Astrocyte of the spinal cord (primary cell): Measurements from ENCODE around the gene SIVA1.
A peak's percentile ranks its signal among the peaks of the same experiment; 100 is the strongest.

Experiments
- DNase-seq: peaks from one replicate; pipeline ENCODE4 v3.0.0; 2011; ENCODE audit warnings: low read depth, low spot score
- H3K4me3 ChIP-seq: 2 replicates; pipeline ENCODE4 v1.5.1; 2011; ENCODE audit warnings: low read depth, mild to moderate bottlenecking, low read length, moderate library complexity
- in situ Hi-C: cut with HindIII; loops from 2 replicates; pipeline ENCODE4 v1.10.0; 2017; ENCODE audit warnings: low sequenced_read_pairs
- TF ChIP-seq, protein P1 (sequence below): IDR thresholded peaks from 2 replicates; pipeline ENCODE4 v1.5.1; 2012; ENCODE audit warnings: low read depth, mild to moderate bottlenecking, low read length, inconsistent platforms

Gene SIVA1

DNA sequence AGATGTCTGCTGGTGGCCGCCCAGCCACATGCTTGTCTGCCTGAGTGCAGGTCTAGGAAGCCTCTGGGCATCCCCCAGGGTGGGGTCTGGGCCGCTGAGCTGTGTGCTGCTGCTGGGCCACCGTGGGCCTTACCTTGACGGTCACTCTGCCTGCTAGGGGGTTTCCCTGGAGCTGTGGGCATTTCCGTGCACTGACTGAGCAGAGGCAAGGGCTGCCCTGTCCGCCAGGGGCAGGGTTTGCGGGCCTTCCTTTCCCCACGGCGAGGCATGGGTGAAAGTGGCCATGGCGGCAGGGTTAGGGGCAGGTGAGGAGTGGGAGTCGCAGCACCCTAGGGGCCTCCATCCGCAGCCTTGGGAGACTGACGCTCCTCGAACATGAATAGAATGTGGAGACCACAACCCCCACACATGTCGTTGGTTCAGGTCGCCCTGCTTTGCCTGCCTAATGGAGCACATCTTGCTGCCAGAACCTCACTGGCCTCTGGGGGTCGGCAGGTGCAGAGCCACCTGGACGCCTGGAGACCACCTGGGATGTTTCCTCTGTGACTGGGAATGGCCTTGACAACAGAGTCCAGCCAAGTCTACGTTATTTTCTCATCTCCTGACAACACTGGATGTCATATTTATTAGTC, 50.4 kb downstream of the SIVA1 start:
- in situ Hi-C loops = no loop called here
- no peak overlapping the region for H3K4me3 ChIP-seq
- no peak for DNase-seq
- TF ChIP-seq, protein P1, sequence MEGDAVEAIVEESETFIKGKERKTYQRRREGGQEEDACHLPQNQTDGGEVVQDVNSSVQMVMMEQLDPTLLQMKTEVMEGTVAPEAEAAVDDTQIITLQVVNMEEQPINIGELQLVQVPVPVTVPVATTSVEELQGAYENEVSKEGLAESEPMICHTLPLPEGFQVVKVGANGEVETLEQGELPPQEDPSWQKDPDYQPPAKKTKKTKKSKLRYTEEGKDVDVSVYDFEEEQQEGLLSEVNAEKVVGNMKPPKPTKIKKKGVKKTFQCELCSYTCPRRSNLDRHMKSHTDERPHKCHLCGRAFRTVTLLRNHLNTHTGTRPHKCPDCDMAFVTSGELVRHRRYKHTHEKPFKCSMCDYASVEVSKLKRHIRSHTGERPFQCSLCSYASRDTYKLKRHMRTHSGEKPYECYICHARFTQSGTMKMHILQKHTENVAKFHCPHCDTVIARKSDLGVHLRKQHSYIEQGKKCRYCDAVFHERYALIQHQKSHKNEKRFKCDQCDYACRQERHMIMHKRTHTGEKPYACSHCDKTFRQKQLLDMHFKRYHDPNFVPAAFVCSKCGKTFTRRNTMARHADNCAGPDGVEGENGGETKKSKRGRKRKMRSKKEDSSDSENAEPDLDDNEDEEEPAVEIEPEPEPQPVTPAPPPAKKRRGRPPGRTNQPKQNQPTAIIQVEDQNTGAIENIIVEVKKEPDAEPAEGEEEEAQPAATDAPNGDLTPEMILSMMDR = no peak

DNA sequence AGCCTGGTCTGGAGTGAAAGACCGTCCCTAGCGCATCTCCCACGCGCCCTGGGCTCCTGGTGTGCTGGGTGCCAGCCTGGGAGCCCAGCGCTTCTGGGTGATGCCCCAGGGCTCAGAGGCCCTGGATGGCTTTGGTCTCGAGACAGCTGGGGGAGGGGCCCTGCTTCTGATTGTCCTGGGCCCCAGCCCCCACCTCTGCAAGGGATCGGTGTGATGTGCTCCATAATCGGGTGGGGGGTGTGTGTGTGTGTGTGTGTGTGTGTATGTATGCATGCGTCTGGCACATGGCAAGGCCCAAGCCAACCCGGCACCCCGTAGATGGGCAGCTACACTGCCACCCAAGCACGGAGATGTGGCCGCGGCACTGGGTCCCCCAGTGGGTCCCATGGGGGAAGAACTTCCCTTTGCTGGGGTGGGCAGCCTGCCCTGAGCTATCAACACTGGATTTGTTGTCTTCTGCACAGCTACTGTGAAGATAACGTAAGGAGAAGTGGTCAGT, 51.0 kb downstream of the SIVA1 start:
- in situ Hi-C loops = no loop called here
- DNase-seq = no peak
- no peak overlapping the region for H3K4me3 ChIP-seq
- TF ChIP-seq, protein P1 = no peak

DNA sequence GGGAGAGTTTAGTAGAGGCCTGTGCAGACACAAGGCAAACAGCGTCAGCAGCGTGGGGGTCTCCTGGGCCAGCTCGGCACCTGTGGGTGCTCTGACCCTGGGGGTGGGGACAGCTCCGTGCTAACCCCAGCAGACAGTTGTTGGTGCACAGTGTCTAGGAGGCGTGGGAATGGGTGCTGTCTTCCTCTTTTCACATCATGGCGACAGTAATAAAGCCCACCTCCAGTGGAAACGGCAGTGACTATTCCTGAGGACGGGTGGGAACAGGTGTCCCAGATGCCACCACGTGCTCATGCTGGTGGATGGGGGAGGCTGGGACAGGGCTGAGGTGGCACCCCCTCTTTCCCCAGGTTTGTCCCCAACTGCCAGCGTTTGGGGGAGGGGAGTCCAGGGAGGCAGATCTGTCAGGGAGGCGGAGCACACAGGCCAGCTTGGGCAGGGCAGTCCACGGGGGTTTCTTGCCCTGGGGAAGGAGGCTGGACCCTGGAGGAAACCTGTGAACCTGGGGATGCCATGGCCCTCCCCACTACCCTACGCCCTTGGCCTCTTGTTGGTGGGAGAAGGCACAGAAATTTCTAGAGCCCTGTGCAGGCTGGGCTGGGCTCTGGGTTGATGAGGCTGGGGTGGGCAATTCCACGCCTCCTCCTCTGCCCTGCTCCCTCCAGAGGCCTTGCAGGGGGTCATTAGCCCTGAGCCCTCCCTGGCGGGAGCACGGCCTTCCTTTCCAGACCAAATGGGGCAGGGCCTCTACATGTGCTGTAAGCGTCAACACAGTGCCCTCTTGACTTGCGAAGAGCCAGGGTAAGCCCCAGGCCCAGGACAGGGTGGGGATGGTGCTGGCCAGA, 51.8 kb downstream of the SIVA1 start:
- DNase-seq = no peak
- H3K4me3 ChIP-seq = no peak overlapping the region
- TF ChIP-seq, protein P1 = no peak
- in situ Hi-C loops = no loop called here

DNA sequence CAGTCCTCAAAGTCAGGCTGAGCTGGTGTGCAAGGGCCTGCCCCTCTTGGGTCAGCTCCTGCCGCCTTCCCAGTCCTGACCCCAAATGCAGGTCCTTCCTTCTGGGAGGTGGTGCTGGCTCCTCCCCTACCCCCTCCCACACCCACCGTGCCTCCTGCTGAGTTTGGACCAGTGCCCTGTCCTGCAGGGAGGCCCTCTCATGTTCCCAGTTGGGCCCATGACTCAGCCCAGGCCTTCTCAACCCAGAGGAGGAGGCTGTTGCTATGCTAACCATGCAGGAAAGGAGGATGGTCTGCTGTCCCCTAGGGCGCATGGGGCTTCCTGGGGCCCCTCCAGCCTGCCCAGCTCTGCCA, 52.4 kb downstream of the SIVA1 start:
- H3K4me3 ChIP-seq = no peak overlapping the region
- in situ Hi-C loops = no loop called here
- TF ChIP-seq, protein P1 = no peak
- peak; percentile 89 for DNase-seq

DNA sequence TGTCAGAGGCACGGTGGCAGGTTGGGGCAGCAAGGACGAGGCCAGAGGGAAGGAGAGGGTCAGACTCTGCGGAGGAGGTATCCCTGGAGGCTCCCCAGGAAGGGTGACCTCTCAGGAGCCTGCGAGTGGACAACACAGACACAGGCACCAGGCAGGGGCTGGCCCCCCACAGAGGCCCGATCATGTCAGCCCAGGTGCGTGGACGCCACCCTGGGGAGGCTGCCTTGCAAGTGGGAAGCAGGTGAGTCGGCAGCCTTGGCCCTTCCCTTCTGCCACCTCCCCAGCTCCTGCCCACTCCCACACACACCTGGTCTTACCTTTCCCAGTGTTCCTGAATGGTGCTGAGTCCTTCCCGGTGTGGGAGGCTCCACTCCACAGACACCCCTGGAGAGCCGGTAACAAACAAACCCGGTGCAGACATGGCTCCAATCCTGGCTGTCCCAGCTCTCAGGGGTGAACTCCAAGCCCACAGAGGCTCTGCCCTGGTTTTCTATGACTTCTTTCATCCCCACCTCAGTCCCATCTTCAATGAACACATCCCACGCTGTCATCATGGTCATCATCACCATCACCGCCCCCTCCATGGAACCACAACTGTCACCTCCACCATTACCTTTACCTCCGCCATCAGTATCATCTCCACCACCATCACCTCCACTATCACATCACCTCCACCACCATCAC, 53.1 kb downstream of the SIVA1 start:
- no peak for DNase-seq
- in situ Hi-C loops = no loop called here
- TF ChIP-seq, protein P1 = no peak
- H3K4me3 ChIP-seq = no peak overlapping the region

DNA sequence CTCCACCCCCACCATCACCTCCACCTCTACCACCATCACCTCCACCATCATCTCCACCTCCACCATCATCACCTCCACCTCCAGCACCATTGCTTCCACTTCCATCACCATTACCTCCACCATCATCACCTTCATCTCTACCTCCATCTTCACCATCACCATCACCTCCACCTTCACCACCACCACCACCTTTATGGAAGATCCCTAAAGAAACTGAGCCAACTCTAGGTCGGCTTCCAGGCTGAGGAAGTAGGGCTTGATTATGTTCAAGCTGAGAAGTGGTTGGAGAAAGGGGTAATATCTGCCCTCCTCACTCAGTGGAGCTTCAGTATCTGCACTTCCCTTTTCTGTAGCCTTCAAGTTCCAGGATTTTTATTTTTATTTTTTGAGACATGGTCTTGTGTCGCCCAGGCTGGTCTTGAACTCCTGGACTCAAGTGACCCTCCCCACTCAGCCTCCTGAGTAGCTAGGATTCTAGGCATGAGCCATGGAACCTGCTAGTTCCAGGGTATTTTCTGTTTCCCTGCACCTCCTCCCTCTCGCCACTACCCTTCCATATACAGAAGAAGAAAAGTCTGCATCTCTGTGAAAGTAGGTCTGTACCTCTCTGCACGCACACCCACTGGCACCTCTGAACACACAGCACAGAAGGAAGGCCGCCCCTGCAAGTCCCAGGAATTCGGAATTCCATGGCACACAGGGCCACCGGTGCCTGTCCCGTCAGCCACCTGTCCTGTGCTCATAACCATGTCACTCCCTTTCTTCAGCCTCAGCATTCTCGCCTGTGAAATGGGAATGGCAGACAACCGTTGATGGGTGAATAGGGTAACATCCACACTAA, 53.9 kb downstream of the SIVA1 start:
- DNase-seq = no peak
- in situ Hi-C loops = no loop called here
- TF ChIP-seq, protein P1 = no peak
- H3K4me3 ChIP-seq = no peak overlapping the region
